ENCODE data around the gene PRR12.

DNA sequence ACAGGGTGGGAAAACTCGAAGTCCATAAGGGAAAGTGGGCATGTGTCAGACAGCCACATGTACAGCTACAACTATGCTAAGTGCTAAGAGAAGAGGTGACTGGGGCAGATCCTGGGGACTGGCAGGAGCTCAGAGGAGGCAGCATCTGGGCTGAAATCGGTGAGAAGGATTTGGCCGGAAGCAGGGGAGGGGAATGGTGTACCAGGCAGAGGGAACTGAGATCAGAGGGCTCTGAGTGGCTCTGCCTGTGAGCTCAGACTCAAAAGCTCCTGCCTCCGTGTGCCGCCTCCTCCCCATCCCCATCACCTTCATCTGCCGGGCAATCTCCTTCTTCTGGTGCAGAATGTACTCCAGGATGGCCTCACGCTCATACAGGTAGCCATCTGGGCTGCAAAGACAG is 32.4 kb upstream of the PRR12 start:
- TF ChIP-seq FOXP2 (optimal IDR thresholded peaks at IDR 0.05; ENCODE audit: borderline replicate concordance, extremely low read depth, extremely low read length, insufficient read depth) (no peak), POLR2AphosphoS5 (IDR thresholded peaks at IDR 0.05; ENCODE audit: low read depth, low read length) (no peak), TAF1 (IDR thresholded peaks at IDR 0.05; ENCODE audit: borderline replicate concordance, insufficient read depth, low read length) (no peak), SIN3A (IDR thresholded peaks at IDR 0.05; ENCODE audit: borderline replicate concordance, insufficient read depth, low read length) (no peak)
- TF ChIP-seq, protein P1, sequence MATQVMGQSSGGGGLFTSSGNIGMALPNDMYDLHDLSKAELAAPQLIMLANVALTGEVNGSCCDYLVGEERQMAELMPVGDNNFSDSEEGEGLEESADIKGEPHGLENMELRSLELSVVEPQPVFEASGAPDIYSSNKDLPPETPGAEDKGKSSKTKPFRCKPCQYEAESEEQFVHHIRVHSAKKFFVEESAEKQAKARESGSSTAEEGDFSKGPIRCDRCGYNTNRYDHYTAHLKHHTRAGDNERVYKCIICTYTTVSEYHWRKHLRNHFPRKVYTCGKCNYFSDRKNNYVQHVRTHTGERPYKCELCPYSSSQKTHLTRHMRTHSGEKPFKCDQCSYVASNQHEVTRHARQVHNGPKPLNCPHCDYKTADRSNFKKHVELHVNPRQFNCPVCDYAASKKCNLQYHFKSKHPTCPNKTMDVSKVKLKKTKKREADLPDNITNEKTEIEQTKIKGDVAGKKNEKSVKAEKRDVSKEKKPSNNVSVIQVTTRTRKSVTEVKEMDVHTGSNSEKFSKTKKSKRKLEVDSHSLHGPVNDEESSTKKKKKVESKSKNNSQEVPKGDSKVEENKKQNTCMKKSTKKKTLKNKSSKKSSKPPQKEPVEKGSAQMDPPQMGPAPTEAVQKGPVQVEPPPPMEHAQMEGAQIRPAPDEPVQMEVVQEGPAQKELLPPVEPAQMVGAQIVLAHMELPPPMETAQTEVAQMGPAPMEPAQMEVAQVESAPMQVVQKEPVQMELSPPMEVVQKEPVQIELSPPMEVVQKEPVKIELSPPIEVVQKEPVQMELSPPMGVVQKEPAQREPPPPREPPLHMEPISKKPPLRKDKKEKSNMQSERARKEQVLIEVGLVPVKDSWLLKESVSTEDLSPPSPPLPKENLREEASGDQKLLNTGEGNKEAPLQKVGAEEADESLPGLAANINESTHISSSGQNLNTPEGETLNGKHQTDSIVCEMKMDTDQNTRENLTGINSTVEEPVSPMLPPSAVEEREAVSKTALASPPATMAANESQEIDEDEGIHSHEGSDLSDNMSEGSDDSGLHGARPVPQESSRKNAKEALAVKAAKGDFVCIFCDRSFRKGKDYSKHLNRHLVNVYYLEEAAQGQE (IDR thresholded peaks at IDR 0.05; ENCODE audit: insufficient read depth in 1 of 2, low read depth in 2 of 2, low read length in 2 of 2): no peak
